GM23338 (cell line): ENCODE data around the gene BTBD9. TPM values are rescaled to one million over a fixed set of nuclear protein-coding genes. Genes with fewer than 3 reads are reported as not detected.

ENCODE experiments used
- ATAC-seq: fragments of 200-7000 bp; cut with Tn5 transposase; 3 replicates; pipeline ENCODE4 v1.9.1; 2020
- DNase-seq: peaks from one replicate; pipeline ENCODE4 v3.0.0-alpha.2; 2015; ENCODE audit warnings: low spot score
- H2AFZ ChIP-seq: fragments of 200-600 bp; sonication (generic); 2 replicates; pipeline ENCODE4 v1.8.0; 2016; ENCODE audit warnings: antibody characterized with exemption, mild to moderate bottlenecking, moderate library complexity
- H3F3A ChIP-seq: fragments of 200-600 bp; sonication (generic); replicated peaks from 2 replicates; pipeline ENCODE4 v1.8.0; 2017; ENCODE audit warnings: antibody characterized with exemption, mixed run types, low read depth
- H3K27ac ChIP-seq: fragments of 200-600 bp; sonication (generic); 2 replicates; pipeline ENCODE4 v1.6.1; 2016; ENCODE audit warnings: low read depth
- H3K27me3 ChIP-seq: fragments of 200-600 bp; sonication (generic); 2 replicates; pipeline ENCODE4 v1.8.0; 2016; ENCODE audit warnings: mild to moderate bottlenecking, mixed run types, moderate library complexity; ENCODE audit not compliant: insufficient read depth
- H3K36me3 ChIP-seq: fragments of 200-600 bp; sonication (generic); 2 replicates; pipeline ENCODE4 v1.8.0; 2016; ENCODE audit warnings: mild to moderate bottlenecking; ENCODE audit not compliant: insufficient read depth
- H3K4me1 ChIP-seq: fragments of 200-600 bp; sonication (generic); 2 replicates; pipeline ENCODE4 v1.8.0; 2016; ENCODE audit warnings: mild to moderate bottlenecking, moderate library complexity; ENCODE audit not compliant: insufficient read depth
- H3K4me2 ChIP-seq: fragments of 200-600 bp; sonication (generic); 2 replicates; pipeline ENCODE4 v1.7.1; 2017; ENCODE audit warnings: mixed run types
- H3K4me3 ChIP-seq: fragments of 200-600 bp; sonication (generic); 2 replicates; pipeline ENCODE4 v1.6.1; 2016; ENCODE audit warnings: mixed run types
- H3K79me2 ChIP-seq: fragments of 200-600 bp; sonication (generic); replicated peaks from 2 replicates; pipeline ENCODE4 v1.8.0; 2017; ENCODE audit warnings: mild to moderate bottlenecking; ENCODE audit not compliant: insufficient read depth
- H3K9me2 ChIP-seq: fragments of 200-600 bp; sonication (generic); 2 replicates; pipeline ENCODE4 v1.8.0; 2017; ENCODE audit not compliant: insufficient read depth
- H4K20me1 ChIP-seq: fragments of 200-600 bp; sonication (generic); replicated peaks from 2 replicates; pipeline ENCODE4 v1.8.0; 2017; ENCODE audit warnings: mild to moderate bottlenecking; ENCODE audit not compliant: insufficient read depth
- H3K27ac Mint-ChIP-seq: 2 replicates; pipeline ENCODE4 v1.8.0; 2020; ENCODE audit warnings: inconsistent platforms, mild to moderate bottlenecking, moderate library complexity, mixed read lengths
- H3K27me3 Mint-ChIP-seq: 3 replicates; pipeline ENCODE4 v1.8.0; 2022; ENCODE audit warnings: low read depth, mild to moderate bottlenecking, moderate library complexity, mixed read lengths, inconsistent platforms; ENCODE audit not compliant: insufficient read depth, poor library complexity
- H3K36me3 Mint-ChIP-seq: 3 replicates; pipeline ENCODE4 v1.8.0; 2021; ENCODE audit warnings: low read depth, mild to moderate bottlenecking, inconsistent platforms, moderate library complexity, mixed read lengths
- H3K4me1 Mint-ChIP-seq: 3 replicates; pipeline ENCODE4 v1.8.0; 2020; ENCODE audit warnings: mild to moderate bottlenecking, inconsistent platforms, mixed read lengths
- H3K4me3 Mint-ChIP-seq: 3 replicates; pipeline ENCODE4 v1.8.0; 2021; ENCODE audit warnings: moderate library complexity, mild to moderate bottlenecking, inconsistent platforms, mixed read lengths
- H3K9me3 Mint-ChIP-seq: 3 replicates; pipeline ENCODE4 v1.8.0; 2020; ENCODE audit warnings: moderate library complexity, mild to moderate bottlenecking, inconsistent platforms, mixed read lengths
- CREB1 ChIP-seq: fragments of 250-450 bp; sonication (Bioruptor Pico); IDR thresholded peaks from 2 replicates; pipeline ENCODE4 v1.5.0; 2020; ENCODE audit warnings: low read depth, mild to moderate bottlenecking, moderate library complexity
- ETS1 ChIP-seq: IDR thresholded peaks from 2 replicates; pipeline ENCODE4 v1.6.1; 2016; ENCODE audit warnings: antibody characterized with exemption
- EZH2 ChIP-seq: fragments of 200-600 bp; sonication (generic); IDR thresholded peaks from one replicate; pipeline ENCODE4 v1.8.0; 2017; ENCODE audit warnings: antibody characterized with exemption, mild to moderate bottlenecking, low read depth; ENCODE audit not compliant: unreplicated experiment
- EZH2phosphoT487 ChIP-seq: fragments of 200-600 bp; sonication (generic); IDR thresholded peaks from one replicate; pipeline ENCODE4 v1.8.1; 2018; ENCODE audit warnings: antibody characterized with exemption; ENCODE audit not compliant: unreplicated experiment
- JUNB ChIP-seq: IDR thresholded peaks from one replicate; pipeline ENCODE4 v1.6.1; 2016; ENCODE audit warnings: antibody characterized with exemption; ENCODE audit not compliant: unreplicated experiment
- POLR2AphosphoS5 ChIP-seq: IDR thresholded peaks from 2 replicates; pipeline ENCODE4 v1.6.1; 2016; ENCODE audit warnings: antibody characterized with exemption, low read depth
- REST ChIP-seq: IDR thresholded peaks from one replicate; pipeline ENCODE4 v1.6.1; 2018; ENCODE audit warnings: antibody characterized with exemption; ENCODE audit not compliant: unreplicated experiment
- STAT1 ChIP-seq: IDR thresholded peaks from one replicate; pipeline ENCODE4 v1.6.1; 2016; ENCODE audit warnings: antibody characterized with exemption; ENCODE audit not compliant: unreplicated experiment
- ZNF114 ChIP-seq: fragments of 250-450 bp; sonication (Bioruptor Pico); IDR thresholded peaks from 2 replicates; pipeline ENCODE4 v1.5.0; 2020; ENCODE audit warnings: mild to moderate bottlenecking, moderate library complexity
- ZNF331 ChIP-seq: fragments of 250-450 bp; sonication (Bioruptor Pico); IDR thresholded peaks from 2 replicates; pipeline ENCODE4 v1.5.0; 2020; ENCODE audit warnings: low read depth, mild to moderate bottlenecking, moderate library complexity
- ZNF462 ChIP-seq: fragments of 250-450 bp; sonication (Bioruptor Pico); IDR thresholded peaks from 2 replicates; pipeline ENCODE4 v1.5.0; 2020; ENCODE audit warnings: mild to moderate bottlenecking, moderate library complexity
- polyA plus RNA-seq: library from polyadenylated mRNA; unstranded; fragments of >200 nt; fragmentation: Nextera tagmentation; extraction: Ambion mirVana; gene quantifications from 2 replicates; pipeline ENCODE4 v1.2.1, GENCODE V29; 2016
- total RNA-seq: library from RNA; depleted of rRNA; stranded (reverse); fragments of >200 nt; shearing (Covaris generic); gene quantifications from 2 replicates; pipeline ENCODE4 v1.2.3, GENCODE V29; 2014

The BTBD9 gene
- total and polyA plus RNA-seq, 2 experiments from 2014 or later = 4.2 to 5.3 TPM

GRCh38 chr6:38470548-38470947 lies 169.2 kb downstream of the BTBD9 start:
- Histone ChIP-seq H3K27ac (no peak overlapping the region), H3F3A (no peaks in the 10 kb centered on the region), H3K79me2 (no peaks in the 10 kb centered on the region), H2AFZ (no peak overlapping the region), H3K27me3 (no peaks in the 10 kb centered on the region), H3K4me2 (no peak overlapping the region), H3K9me2 (no peaks in the 10 kb centered on the region), H3K4me1 (no peaks in the 10 kb centered on the region; the same call in 1 of the 2 replicates), H4K20me1 (no peaks in the 10 kb centered on the region), H3K36me3 (no peaks in the 10 kb centered on the region), H3K4me3 (no peak overlapping the region)
- DNase-seq (no peak), ATAC-seq (no peak)
- peaks cover 8% of the 10 kb centered on the region; the same call in 2 of the 3 replicates for H3K4me1 Mint-ChIP-seq
- TF ChIP-seq POLR2AphosphoS5 (no peak), ETS1 (no peak), ZNF331 (CRISPR knock-in tag) (no peak), ZNF462 (CRISPR knock-in tag) (no peak), CREB1 (CRISPR knock-in tag) (no peak), REST (no peak), ZNF114 (no peak), EZH2phosphoT487 (no peak), STAT1 (no peak), EZH2 (no peak), JUNB (no peak)
- no peaks in the 10 kb centered on the region for H3K36me3 Mint-ChIP-seq
- no peaks in the 10 kb centered on the region; the same call in 2 of the 3 replicates for H3K9me3 Mint-ChIP-seq
- peaks cover 2% of the 10 kb centered on the region for H3K27me3 Mint-ChIP-seq
- no peak overlapping the region for H3K27ac Mint-ChIP-seq
- H3K4me3 Mint-ChIP-seq = no peak overlapping the region
